HG03280 (cell line): ENCODE data around the gene SULF2.

ENCODE experiments used
- ATAC-seq: cut with Tn5 transposase; IDR thresholded peaks from one replicate; pipeline ENCODE4 v1.9.1; 2021; ENCODE audit warnings: mild to moderate bottlenecking, moderate library complexity; ENCODE audit not compliant: unreplicated experiment

The SULF2 gene

GRCh38 chr20:47765271-47765670, 20.0 kb downstream of the SULF2 start:
- ATAC-seq, result no peak

DNA sequence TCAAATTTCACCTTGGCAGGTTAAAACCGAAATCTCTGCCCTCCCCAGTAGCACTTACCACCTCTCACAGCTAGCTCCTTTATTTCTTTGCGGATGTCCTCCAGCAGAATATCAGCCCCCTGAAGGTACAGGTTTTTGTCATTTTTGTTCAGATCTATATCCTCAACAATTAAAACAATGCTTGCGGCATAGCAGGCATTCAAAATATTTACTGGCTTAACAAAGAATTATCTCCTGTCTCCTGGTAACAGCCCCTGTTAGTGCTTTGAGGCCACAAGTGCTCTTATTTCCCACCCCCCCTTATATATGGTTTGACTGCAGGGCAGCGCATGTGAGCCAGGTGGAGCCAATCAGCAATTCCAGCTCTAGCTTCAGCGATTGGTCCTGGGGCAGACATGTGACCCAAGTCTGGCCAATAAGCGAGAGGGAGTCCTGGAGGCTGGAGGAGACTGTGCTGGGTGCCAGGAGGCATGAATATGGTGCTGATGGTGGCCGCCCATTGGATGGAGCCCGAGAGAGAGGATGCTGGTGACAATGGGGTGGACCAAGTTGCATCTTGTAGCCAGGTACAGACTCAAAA, 21.0 kb downstream of the SULF2 start:
- no peak for ATAC-seq

DNA sequence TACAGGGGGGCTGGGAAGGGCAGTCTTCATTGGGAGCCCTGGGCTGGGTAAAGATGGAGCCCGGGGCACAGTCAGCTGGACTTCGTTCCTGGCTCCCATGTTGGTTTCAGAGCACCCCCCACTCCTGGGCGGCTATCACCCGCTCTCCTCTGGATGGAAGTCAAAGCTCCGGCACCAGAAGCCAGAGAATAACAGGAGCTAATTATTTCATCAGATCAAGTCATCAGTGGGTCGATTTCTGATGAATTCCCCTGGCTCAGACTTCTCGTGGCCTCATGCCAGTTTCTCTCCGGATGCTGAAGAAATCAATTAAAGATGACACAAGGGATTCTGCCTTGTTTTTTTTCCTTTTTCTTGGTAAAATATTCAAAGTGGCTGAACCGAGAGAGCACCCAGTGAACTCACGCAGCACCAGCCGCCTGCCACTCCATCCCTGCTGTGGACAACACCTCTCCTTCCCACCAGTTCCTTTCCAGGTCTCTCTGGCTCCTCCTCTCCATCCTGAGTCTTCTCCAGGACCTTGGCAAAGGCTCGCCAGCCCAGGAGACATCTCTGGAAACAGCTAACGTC, 22.5 kb downstream of the SULF2 start:
- ATAC-seq, result no peak

DNA sequence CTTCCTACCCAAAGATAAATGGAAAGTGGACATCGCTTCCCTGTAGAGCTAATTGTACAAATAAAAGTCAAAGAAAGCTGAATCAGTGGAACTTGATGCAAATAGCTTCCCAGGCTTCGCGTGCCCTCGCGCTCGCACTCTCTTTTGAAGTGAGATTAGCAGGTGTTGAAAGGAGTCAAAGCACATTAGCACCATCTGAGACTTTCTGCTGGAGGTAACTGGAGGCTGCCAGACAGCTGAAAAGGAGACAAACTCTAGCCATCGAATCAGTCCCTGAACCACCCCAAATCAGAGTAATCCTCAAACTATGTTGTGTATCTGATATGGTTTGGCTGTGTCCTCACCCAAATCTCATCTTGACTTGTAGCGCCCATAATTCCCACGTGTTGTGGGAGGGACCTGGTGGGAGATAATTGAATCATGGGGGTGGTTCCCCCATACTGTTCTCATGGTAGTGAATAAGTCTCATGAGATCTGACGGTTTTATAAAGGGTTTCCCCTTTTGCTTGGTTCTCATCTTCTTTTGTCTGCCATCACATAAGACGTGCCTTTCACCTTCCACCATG, 23.7 kb downstream of the SULF2 start:
- no peak for ATAC-seq

DNA sequence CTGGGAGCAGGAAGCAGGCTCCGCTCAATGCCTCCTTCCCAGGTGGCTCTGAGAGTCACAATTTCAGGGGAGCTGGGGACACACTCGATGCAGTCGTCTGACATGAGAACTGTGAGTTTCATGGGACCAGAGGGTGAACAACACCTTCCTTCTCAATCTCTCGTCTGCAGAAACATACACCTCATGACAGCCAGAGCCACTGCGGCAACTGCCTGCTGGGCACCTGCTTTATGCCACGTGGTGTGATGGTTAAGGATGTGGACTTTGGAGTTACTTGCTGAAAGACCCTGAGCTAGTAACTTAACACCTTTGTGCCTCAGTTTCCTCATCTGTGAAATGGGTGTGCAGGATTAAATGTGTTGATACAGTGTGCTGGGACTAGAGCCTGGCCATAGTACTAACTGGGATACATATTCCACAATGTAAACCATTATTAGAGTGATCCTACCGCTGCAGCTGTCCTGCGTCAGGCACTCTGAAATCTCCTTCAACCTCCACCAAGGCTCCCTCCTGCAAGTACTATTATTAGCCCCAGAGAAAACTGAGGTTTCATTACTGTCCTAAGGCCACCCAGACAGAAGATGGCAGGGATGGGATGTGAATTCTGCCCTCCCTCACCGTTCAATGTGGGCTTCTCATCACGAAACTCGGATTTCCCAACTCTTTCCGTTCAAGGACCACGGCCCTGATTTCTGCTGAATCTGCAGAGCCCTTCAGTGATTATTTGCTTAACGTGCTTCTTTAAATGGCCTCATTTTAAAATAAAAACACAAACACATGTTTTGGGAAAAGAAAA, 24.4 kb downstream of the SULF2 start:
- no peak for ATAC-seq

DNA sequence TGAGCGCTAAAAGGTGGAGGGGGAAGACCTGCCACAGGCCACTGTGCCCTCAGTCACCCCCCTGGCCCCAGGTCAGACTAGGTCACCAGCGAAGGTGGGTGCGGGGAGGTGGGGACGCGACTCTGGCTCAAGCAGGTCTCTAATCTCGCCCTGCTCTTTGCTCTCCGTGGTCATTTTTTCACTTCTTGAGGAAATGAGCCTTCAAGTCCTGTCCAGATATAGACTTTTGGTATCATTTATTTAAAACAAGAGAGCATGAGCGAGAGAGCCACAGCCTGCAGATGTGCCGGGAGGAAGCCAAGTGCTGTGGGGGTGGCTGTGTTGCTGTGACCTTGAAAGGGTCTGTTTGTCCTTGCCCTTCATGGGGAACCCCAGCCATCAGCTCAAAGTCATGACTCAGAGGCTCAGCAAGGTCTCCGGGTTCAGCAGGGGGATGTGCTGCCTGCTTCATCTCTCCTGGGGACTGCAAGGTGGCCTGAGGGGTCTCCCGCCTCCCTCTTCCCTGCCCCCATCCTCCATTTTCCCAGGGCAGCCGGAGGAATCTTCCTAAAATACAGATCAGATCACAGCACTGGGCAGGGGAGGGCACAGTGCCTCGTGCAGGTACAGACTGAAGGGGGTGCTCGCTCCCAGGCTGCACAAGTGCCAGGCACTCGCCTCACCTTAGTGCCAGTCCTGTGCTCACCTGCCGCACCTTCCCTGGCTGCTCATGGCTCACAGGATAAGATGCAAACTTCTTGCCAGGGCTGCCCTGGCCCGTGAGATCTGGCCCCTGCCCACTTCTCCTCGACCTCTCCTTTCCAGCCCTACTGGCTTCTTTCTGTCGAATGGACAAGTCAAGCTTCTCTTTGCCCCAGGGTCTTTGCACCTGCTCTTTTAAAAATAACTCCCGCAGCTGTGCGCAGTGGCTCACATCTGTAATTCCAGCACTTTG, 26.5 kb downstream of the SULF2 start:
- ATAC-seq, result no peak

DNA sequence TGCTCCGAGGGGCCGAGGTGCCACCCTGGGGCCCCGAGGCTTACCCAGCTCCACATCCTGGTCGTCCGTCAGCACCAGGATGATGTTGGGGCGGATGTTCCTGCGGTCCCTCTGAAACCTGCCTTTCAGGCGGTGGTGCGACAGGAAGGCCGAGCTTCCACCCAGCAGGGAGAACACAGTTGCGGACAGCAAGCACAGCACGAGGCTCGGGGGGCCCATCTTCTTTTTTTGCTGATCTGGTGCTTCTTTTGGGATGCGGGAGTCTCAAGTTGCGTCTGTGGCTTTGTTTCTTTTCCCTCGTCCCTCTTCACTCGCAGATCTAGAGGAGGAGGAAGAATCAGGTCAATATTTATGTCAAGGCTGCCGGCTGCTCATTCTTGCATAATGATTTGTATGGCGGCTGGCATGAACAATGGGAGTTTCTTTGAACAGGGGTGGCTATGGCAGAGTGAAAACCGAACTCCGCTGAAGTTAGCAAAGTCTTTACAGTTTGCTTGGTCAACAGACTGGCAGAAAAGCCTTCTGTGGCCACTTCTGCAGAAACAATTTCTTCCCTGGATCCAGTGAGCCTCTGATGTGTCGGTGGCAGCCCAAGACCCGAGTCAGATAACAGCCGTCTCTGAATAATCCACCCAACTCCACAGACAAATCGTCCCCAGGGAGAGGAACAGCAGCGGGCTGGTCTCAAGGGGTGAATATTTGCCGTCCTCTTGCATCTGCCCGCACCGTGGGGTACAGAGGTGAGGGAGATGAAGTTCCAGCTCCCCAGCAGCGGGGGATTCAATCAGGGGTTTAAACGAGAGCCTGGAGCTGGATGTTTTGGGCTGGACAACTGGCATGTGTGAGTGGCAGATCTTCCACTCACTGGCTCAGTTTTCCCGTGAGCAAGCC, 27.9 kb downstream of the SULF2 start:
- ATAC-seq, result no peak

- ATAC-seq, result no peak
These were observed 30.2 kb downstream of the SULF2 start for GRCh38 chr20:47754946-47755652.

DNA sequence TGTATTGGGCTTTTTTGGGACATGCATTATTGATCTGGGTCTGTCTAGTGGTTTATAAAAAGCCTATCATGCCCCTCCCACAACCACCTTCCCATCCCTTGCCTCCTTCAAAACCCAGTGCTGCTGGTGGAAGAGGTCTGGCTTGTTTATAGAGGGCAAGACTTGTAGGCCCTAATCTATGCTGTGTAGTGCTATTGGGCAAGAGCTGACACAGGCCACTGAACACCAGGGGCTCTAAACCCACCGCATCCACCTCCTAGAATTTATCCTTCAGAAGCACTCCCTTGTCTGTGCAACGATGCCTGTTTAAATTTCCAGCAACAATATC, 30.9 kb downstream of the SULF2 start:
- ATAC-seq, result no peak

GRCh38 chr20:47753576-47754387, 31.5 kb downstream of the SULF2 start:
- no peak for ATAC-seq

DNA sequence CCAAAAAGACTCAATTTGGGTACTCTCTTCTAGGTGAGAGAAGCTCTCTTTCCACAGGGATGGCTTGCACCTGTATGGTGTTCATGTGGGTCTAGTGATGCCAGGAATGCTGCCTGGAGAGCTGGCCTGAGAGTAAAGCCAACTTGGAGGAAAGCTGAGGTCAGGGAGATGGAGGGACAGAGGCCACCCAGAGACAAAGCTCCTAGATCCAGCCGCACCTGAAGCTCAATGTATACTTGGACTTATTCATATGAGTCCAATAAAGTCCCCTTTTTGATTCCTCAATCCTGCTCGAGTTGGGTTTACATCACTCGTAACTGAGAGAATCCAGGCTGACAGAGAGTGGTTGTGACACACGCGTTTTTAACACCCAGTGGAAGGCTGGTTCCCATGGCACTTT, 33.8 kb downstream of the SULF2 start:
- no peak for ATAC-seq

DNA sequence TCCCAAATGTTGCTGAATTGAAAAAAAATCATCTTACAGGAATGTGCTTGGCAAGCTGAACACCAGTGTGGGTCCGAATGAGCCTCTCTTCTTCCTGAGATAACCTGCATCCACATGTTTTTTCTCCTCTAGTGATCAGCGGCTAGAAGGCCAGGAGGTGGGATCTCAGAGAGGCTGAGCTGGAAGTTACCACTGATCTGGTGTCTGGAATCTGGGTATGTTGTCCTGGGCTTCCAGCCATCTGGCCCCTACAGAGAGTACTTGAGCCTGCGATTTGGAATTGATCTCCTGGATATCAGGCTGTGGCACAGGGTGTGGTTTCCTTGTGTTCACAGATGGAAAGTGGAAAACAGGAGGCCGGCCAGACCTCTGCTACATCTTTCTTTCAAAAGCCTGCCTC, 35.9 kb downstream of the SULF2 start:
- no peak for ATAC-seq

- no peak for ATAC-seq
These were observed 36.5 kb downstream of the SULF2 start for GRCh38 chr20:47748823-47749222.

DNA sequence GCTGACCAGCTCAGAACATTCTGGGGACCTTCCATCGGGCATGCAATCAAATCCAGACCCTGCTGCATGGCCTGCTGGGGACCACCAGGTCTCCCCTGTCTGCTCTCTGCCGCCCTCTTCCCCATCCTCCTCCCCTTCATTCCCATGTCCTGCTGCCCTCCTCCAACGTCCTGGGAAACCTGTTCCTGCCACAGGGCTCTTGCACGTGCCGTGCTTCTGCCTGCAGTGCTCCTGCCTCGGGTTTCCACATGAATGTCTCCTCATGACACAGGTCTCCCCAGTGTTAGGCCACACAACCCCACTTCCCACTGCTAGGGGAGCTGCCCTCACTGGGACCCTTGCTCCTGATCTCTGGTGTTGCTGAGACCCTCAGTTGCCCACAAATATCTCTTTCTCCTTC, 37.2 kb downstream of the SULF2 start:
- ATAC-seq, result no peak

DNA sequence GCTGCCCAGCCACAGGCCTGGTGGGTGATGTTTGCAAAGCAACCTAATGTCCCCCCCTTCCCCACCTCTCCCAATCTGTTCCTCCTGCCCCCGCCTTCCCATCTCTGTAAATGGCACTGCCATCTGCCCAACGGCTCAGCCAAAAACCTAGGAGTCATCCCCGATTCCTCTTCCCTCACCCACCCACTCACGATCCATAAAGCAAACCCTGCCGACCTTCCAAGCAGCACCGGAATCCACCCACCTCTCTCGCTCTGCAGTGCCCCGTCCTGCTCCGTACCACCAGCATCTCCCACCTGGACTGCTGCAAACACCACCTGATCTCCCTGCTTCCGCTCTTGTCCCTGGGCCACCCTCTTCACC, 37.6 kb downstream of the SULF2 start:
- no peak for ATAC-seq

DNA sequence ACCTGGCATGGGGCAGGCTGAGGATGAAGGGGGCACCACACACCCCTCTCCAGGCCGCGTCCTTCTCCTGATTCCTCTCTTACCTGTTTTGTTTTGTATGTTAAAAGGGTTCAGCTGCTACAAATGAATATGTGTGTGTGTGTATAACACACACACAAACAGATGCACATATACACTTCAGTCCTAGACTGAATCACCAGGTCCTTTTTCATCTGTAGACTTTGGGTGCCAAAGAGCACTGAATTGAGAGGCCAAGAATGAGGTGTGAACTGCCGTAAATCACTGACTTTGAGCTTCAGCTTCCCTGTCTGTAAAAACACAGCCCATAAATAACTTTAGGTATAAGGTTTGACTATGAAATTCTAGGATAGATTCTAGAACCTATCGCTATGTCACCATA, 40.5 kb downstream of the SULF2 start:
- no peak for ATAC-seq

DNA sequence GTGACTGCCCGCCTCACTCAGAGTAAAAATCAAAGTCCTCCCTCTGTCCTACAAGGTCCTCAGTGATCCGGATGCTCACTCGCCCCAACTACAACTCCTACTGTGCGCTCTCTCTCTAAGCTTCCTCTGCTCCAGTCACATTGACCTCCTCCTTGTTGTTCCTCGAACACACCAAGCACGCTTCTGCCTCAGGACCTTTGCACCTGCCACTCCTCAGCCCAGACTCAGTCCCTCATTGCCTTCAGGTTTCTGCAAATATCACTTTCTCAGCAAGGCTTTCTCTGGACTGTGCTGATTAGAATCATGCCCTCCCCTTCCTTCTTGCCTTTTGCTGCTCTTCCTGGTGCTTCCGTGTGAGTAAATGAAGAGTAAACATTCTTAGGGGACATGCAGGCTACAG, 41.6 kb downstream of the SULF2 start:
- ATAC-seq, result no peak

DNA sequence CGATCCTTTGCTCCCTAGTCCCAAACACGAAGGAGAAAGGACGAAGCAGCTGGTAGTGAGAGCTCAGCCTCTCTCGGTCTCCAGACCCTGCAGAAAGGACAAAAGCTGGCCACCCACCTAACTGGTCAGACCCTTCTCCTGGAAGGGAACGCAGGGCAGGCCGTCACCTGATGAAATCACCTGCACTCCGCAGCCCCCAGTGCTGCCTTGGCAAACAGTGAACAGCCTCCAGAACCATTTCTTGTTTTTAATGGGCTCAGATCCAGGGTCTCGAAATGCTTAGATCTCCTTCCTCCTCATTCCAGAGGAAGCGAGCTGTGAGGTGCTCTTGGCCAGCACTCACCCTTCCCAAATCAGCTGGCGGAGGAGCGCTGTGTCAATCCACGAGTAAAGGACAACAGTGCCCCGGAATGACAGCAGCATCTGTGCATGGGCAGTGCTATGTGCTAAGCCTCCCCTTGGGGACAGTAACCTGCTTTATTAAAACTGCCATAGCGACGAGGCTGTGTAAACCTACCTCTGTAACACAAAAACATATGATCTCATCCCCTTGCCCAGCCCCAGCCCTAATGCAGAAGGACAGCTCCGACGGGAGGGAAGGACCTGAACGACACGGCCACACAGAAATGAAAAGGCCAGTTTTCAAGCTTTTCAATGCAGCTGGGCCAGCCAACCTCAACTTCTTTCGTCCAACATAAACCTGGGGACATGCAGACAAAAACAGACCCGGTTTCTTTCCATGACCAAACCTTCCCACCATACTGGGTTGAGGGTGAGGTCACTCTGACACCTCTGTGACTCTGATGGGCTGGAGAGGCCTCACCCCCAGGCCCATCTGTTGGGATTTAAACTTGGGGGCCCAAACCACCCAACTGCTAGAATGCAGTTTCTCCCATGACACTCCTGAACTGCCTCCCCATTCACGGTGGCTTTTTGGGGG, 43.3 kb downstream of the SULF2 start:
- no peak for ATAC-seq
